ENCODE measurements around the gene NUAK2. TPM values are rescaled to one million over a fixed set of nuclear protein-coding genes. Genes with fewer than 3 reads are reported as not detected.

The NUAK2 gene
- total RNA-seq, 2 donors from 2014 or later, result 0.78 to 1.5 TPM

GRCh38 chr1:205355075-205355453, 33.5 kb upstream of the NUAK2 start:
- ATAC-seq (ENCODE audit: insufficient number of reproducible peaks, low FRiP score, low read depth) (no peak), DNase-seq (ENCODE audit: low spot score) (no peak)
- Histone ChIP-seq H3K4me3 (no peak overlapping the region), H3K36me3 (no peaks in the 10 kb centered on the region), H3K9me3 (no peaks in the 10 kb centered on the region), H3K4me1 (ENCODE audit: control insufficient read depth in 1 of 2, low read depth in 2 of 2) (peaks cover 0 to 21% of the 10 kb centered on the region in 2 donors), H3K27me3 (replicated peaks; ENCODE audit: insufficient read depth) (no peaks in the 10 kb centered on the region), H3K27ac (no peak overlapping the region)
- no peak for TF ChIP-seq CTCF (IDR thresholded peaks at IDR 0.05)

GRCh38 chr1:205354259-205355074, 32.9 kb upstream of the NUAK2 start:
- no peak overlapping the region for H3K27ac ChIP-seq
- ATAC-seq (ENCODE audit: insufficient number of reproducible peaks, low FRiP score, low read depth) (no peak), DNase-seq (ENCODE audit: low spot score) (no peak)
- peaks cover 0 to 21% of the 10 kb centered on the region in 2 donors for H3K4me1 ChIP-seq (ENCODE audit: control insufficient read depth in 1 of 2, low read depth in 2 of 2)
- peak; percentile 79 for TF ChIP-seq CTCF (IDR thresholded peaks at IDR 0.05)
- no peaks in the 10 kb centered on the region for H3K9me3 ChIP-seq
- H3K27me3 ChIP-seq (replicated peaks; ENCODE audit: insufficient read depth), result no peaks in the 10 kb centered on the region
- H3K36me3 ChIP-seq, result no peaks in the 10 kb centered on the region
- H3K4me3 ChIP-seq, result no peak overlapping the region

- no peaks in the 10 kb centered on the region for H3K36me3 ChIP-seq
- no peak overlapping the region for H3K27ac ChIP-seq
- H3K4me1 ChIP-seq (ENCODE audit: control insufficient read depth in 1 of 2, low read depth in 2 of 2), result peaks cover 0 to 21% of the 10 kb centered on the region in 2 donors
Observed at GRCh38 chr1:205353612-205354011, 32.1 kb upstream of the NUAK2 start.

GRCh38 chr1:205353191-205353590, 31.6 kb upstream of the NUAK2 start:
- peaks cover 0 to 21% of the 10 kb centered on the region in 2 donors for H3K4me1 ChIP-seq (ENCODE audit: control insufficient read depth in 1 of 2, low read depth in 2 of 2)
- H3K4me3 ChIP-seq, result no peak overlapping the region
- no peak overlapping the region for H3K27ac ChIP-seq
- no peaks in the 10 kb centered on the region for H3K27me3 ChIP-seq (replicated peaks; ENCODE audit: insufficient read depth)
- ATAC-seq (ENCODE audit: insufficient number of reproducible peaks, low FRiP score, low read depth) (no peak), DNase-seq (ENCODE audit: low spot score) (no peak)
- no peaks in the 10 kb centered on the region for H3K36me3 ChIP-seq
- no peaks in the 10 kb centered on the region for H3K9me3 ChIP-seq
- TF ChIP-seq CTCF (IDR thresholded peaks at IDR 0.05), result no peak

More at GRCh38 chr1:205353612-205354011, 32.1 kb upstream of the NUAK2 start:
- Histone ChIP-seq H3K27me3 (replicated peaks; ENCODE audit: insufficient read depth) (no peaks in the 10 kb centered on the region), H3K9me3 (no peaks in the 10 kb centered on the region), H3K4me3 (no peak overlapping the region)
- no peak for TF ChIP-seq CTCF (IDR thresholded peaks at IDR 0.05)
- no peak for ATAC-seq (ENCODE audit: insufficient number of reproducible peaks, low FRiP score, low read depth)
- DNase-seq (ENCODE audit: low spot score), result no peak

- ATAC-seq (ENCODE audit: insufficient number of reproducible peaks, low FRiP score, low read depth), result no peak
- TF ChIP-seq CTCF (IDR thresholded peaks at IDR 0.05), result no peak
- no peak overlapping the region for H3K27ac ChIP-seq
Observed at GRCh38 chr1:205351984-205352713, 30.6 kb upstream of the NUAK2 start.

More at GRCh38 chr1:205351984-205352713, 30.6 kb upstream of the NUAK2 start:
- H3K4me1 ChIP-seq (ENCODE audit: control insufficient read depth in 1 of 2, low read depth in 2 of 2), result peaks cover 0 to 21% of the 10 kb centered on the region in 2 donors
- no peaks in the 10 kb centered on the region for H3K36me3 ChIP-seq
- H3K27me3 ChIP-seq (replicated peaks; ENCODE audit: insufficient read depth), result no peaks in the 10 kb centered on the region
- no peak overlapping the region for H3K4me3 ChIP-seq
- no peaks in the 10 kb centered on the region for H3K9me3 ChIP-seq
- no peak for DNase-seq (ENCODE audit: low spot score)

All from thoracic aorta (tissue), 2 donors.